Cerebellar nuclear complex (tissue), 1 donor: Measurements from ENCODE around the gene LIG4.

Source experiments
- DNase-seq, 2 experiments: peaks; one replicate each; lab custom pipeline; 2025; lab: John Stamatoyannopoulos, UW

LIG4 gene

GRCh38 chr13:108194435-108194936 is 20.9 kb downstream of the LIG4 start:
- DNase-seq, result no peak

- no peak for DNase-seq
Observed at GRCh38 chr13:108193806-108194205, 21.5 kb downstream of the LIG4 start.

- DNase-seq, result no peak
Observed at GRCh38 chr13:108190897-108191296, 24.4 kb downstream of the LIG4 start.

- no peak for DNase-seq
Observed at GRCh38 chr13:108188260-108188659, 27.1 kb downstream of the LIG4 start.

DNA sequence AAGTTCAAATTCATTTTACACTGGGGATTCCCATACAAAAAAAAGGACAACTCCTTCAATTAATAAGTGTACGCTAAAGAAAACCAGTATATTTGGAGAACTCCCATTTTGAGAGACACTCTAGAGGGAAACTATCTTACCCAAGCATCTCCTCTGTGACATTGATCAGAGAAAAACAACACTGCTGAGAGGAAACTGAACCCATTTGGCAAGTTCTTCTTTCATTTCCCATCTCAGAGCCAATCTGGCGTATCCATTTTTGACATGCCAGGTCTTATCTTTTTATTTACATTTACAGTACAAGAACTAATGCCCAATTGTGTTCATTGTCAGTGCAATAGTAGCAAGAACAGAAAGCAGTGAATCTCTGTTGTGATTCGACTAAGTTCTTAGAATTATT is 30.1 kb downstream of the LIG4 start:
- DNase-seq, result no peak

GRCh38 chr13:108182652-108183051 is 32.7 kb downstream of the LIG4 start:
- no peak for DNase-seq

DNA sequence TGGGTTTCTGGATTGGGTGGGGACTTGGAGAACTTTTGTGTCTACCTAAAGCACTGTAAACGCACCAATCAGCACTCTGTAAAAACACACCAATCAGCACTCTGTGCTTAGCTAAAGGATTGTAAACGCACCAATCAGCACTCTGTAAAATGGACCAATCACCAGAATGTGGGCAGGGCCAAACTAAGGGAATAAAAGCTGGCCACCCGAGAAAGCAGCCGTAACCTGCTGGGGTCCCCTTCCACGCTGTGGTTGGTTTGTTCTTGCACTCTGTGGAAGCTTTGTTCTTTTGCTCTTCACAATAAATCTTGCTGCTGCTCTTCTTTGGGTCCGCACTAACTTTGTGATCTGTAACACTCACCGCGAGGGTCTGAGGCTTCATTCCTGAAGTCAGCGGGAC is 37.3 kb downstream of the LIG4 start:
- no peak for DNase-seq

DNA sequence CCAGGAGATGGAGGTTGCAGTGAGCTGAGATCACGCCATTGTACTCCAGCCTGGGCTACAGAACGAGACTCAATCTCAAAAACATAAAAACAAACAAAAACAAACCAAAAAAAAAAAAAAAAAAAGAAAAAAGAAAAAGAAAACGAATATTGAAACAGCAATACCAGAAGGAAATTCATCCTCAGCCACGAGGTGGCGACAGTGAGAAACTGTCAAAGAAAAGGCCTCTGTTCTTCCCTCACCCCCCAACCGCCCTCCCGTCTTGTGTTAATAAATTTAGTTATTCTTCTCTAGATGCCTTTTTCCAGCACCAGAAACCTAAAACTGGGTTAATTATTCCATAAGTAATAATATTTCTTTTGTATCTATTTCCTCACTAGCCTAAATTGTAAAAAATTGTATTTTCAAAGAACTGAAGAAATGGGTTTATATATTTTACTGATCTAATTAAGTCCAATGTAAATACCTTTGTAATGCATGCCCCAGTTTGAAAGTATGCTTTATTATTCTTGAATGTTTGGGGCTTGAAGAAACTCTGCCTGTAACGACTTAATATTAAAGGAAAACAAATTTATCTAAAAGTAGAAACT is 38.6 kb downstream of the LIG4 start:
- no peak for DNase-seq

- no peak for DNase-seq
Observed at GRCh38 chr13:108168929-108169328, 46.4 kb downstream of the LIG4 start.

DNA sequence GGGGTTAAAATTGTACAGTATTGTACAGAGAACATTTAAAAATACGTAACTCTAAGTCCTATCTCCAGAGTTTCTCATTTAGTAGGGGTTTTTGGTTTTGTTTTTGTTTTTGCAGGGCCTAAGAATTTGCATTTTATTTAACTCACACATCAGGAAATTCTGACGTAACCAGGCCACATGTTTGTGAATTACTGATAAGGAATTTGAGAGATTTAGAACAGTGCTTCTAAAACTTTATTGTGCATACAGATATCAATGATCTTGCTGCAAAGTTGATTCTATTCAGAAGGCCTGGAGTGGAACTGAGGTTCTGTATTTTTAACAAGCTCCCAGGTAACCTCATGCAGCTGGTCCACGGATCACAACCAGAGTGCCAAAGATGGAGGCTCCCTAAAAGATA is 49.3 kb downstream of the LIG4 start:
- DNase-seq, result no peak

DNA sequence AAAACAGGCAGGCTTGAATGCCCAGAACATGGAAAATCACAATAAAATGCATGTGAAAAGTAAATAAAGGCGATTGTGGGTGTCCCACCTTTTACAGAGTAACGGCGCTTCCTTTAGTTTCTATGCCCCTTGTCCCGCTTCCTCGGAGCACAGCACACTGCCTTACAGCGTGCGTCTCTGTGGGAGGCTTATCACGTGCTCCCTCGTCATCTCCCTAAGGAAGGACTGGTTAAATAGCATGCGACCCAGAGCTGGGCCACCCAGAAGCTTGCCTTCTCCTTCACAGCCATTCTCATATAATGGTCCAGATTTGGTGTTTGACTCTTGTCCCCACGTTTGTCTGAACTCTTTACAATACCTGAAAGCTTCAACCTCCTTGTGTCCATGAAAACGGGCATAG is 56.6 kb downstream of the LIG4 start:
- DNase-seq, result no peak
